HepG2 (cell line): ENCODE results near the gene ANKAR. TPM values are rescaled to one million over a fixed set of nuclear protein-coding genes. Genes with fewer than 3 reads are reported as not detected.

Experiments
- ATAC-seq: fragments of 200-7000 bp; cut with Tn5 transposase; 3 replicates; pipeline ENCODE4 v1.9.1; 2020; ENCODE audit warnings: mild to moderate bottlenecking, moderate library complexity
- BruUV-seq: library from RNA; stranded (reverse); fragments of 400-500 nt; replicated peaks from 2 replicates; lab custom pipeline; 2021; lab: Mats Ljungman, UMichigan
- CTCF ChIA-PET: fragments of 300-600 bp; formaldehyde crosslinking; extraction: SDS; loops from one replicate; lab custom pipeline; 2021; ENCODE audit warnings: low total read pairs, inconsistent platforms, low intra/inter-chr PET ratio; lab: Yijun Ruan, JAX
- POLR2A ChIA-PET: fragments of 350-600 bp; sonication (Branson Sonifier 250); formaldehyde crosslinking; loops from one replicate; lab custom pipeline; 2020; ENCODE audit warnings: antibody characterized with exemption, inconsistent platforms; lab: Yijun Ruan, JAX
- DNase-seq: peaks from one replicate; pipeline ENCODE4 v3.0.0-alpha.2; 2015; ENCODE audit warnings: low spot score
- FAIRE-seq: peaks from 3 replicates; lab custom pipeline; 2011; peaks lifted over from hg19 to GRCh38; lab: Jason Lieb, UNC
- H2AFZ ChIP-seq: one replicate; pipeline ENCODE4 v1.6.1; 2011; ENCODE audit warnings: low read length, inconsistent platforms
- H3K27ac ChIP-seq: fragments of 300-600 bp; 3 replicates; pipeline ENCODE4 v1.8.0; 2011; ENCODE audit warnings: mixed run types, mild to moderate bottlenecking, mixed read lengths, low read length, inconsistent platforms; ENCODE audit not compliant: insufficient read depth; ENCODE audit errors: extremely low read length
- H3K27me3 ChIP-seq, 2 experiments: fragments of 200-600 bp in 1 of 2; 2 replicates in 1 of 2; 3 replicates in 1 of 2; pipeline versions ENCODE4 v1.6.0 to v1.8.0; 2011; ENCODE audit warnings: low read length in 2 of 2, mild to moderate bottlenecking in 2 of 2, moderate library complexity in 2 of 2, inconsistent platforms in 1 of 2; ENCODE audit not compliant: insufficient read depth in 2 of 2, control insufficient read depth in 1 of 2
- H3K36me3 ChIP-seq, 2 experiments: fragments of 200-600 bp in 1 of 2; replicated peaks in 1 of 2; 2 replicates in 1 of 2; 3 replicates in 1 of 2; pipeline versions ENCODE4 v1.5.1 to v1.8.0; 2011; ENCODE audit warnings: low read length in 2 of 2, inconsistent platforms in 1 of 2; ENCODE audit not compliant: insufficient read depth in 2 of 2, control insufficient read depth in 1 of 2
- H3K4me1 ChIP-seq: 2 replicates; pipeline ENCODE4 v1.5.1; 2012; ENCODE audit warnings: low read length, inconsistent platforms; ENCODE audit not compliant: insufficient read depth
- H3K4me2 ChIP-seq: 2 replicates; pipeline ENCODE4 v1.6.0; 2011; ENCODE audit warnings: low read depth, low read length, inconsistent platforms
- H3K4me3 ChIP-seq, 3 experiments: fragments of 200-600 bp in 1 of 3; sonication (generic), shearing (Covaris generic) in 1 of 3; replicated peaks in 1 of 3; 2 replicates each; pipeline ENCODE4 v1.5.1; 2011 to 2016; ENCODE audit warnings: low read length in 3 of 3, inconsistent platforms in 2 of 3, low read depth in 2 of 3, mild to moderate bottlenecking in 2 of 3, control low read depth in 1 of 3, mixed read lengths in 1 of 3; ENCODE audit not compliant: insufficient read depth in 1 of 3
- H3K79me2 ChIP-seq: one replicate; pipeline ENCODE4 v1.6.1; 2011; ENCODE audit warnings: low read length, inconsistent platforms; ENCODE audit not compliant: insufficient read depth
- H3K9ac ChIP-seq: 2 replicates; pipeline ENCODE4 v1.6.0; 2011; ENCODE audit warnings: mild to moderate bottlenecking, low read depth, low read length, inconsistent platforms; ENCODE audit not compliant: insufficient read depth
- H3K9me3 ChIP-seq: 2 replicates; pipeline ENCODE4 v1.5.1; 2012; ENCODE audit warnings: mild to moderate bottlenecking, low read length
- H4K20me1 ChIP-seq: 2 replicates; pipeline ENCODE4 v1.6.0; 2011; ENCODE audit warnings: inconsistent platforms, mild to moderate bottlenecking, low read length, moderate library complexity; ENCODE audit not compliant: insufficient read depth
- AGO1 ChIP-seq: fragments of 200-400 bp; formaldehyde crosslinking; IDR thresholded peaks from 2 replicates; pipeline ENCODE4 v1.6.1; 2017; ENCODE audit warnings: mild to moderate bottlenecking, low read depth, low read length, moderate library complexity; ENCODE audit not compliant: poor library complexity, severe bottlenecking
- CSRNP2 ChIP-seq: sonication (generic); formaldehyde crosslinking; conservative IDR thresholded peaks from 2 replicates; pipeline ENCODE4 v1.8.0; 2022; ENCODE audit warnings: low read depth, missing genetic modification reagents
- NFIC ChIP-seq: IDR thresholded peaks from 2 replicates; pipeline ENCODE4 v1.6.1; 2012; ENCODE audit warnings: mild to moderate bottlenecking, low read length, inconsistent platforms
- ZNF10 ChIP-seq: sonication (generic); formaldehyde crosslinking; IDR thresholded peaks from 2 replicates; pipeline ENCODE4 v1.4.0; 2020; ENCODE audit warnings: mild to moderate bottlenecking, low read depth, missing genetic modification reagents, borderline replicate concordance
- ZNF296 ChIP-seq: sonication (generic); formaldehyde crosslinking; conservative IDR thresholded peaks from 2 replicates; pipeline ENCODE4 v1.5.0; 2020; ENCODE audit warnings: mild to moderate bottlenecking, missing genetic modification reagents
- ZNF788 ChIP-seq: sonication (generic); formaldehyde crosslinking; IDR thresholded peaks from 2 replicates; pipeline ENCODE4 v1.5.0; 2020; ENCODE audit warnings: mild to moderate bottlenecking, missing genetic modification reagents, borderline replicate concordance
- WGBS: methylation state at CpG from one replicate; pipeline ENCODE4 v1.1.6; 2017; ENCODE audit warnings: low lambda C conversion rate; 5-methylcytosine and 5-hydroxymethylcytosine counted together
- in situ Hi-C: cut with HindIII; loops from 2 replicates; pipeline ENCODE4 v1.10.0; 2017; ENCODE audit warnings: low pct_unique_long_range_greater_than_20kb; ENCODE audit not compliant: extremely low pct_ligation_motif_present
- intact Hi-C: fragments of 100-400 bp; cut with micrococcal nuclease; formaldehyde crosslinking; loops from one replicate; pipeline ENCODE4 v1.10.0; 2022; ENCODE audit not compliant: unreplicated experiment
- polyA plus RNA-seq, 8 experiments: library from polyadenylated mRNA; depleted of rRNA in 3 of 8; stranded (reverse) in 7 of 8; unstranded in 1 of 8; fragments of >200 nt; fragmentation: Illumina TruSeq in 4 of 8; extraction: Trizol in 4 of 8; gene quantifications; 2 replicates each; pipeline versions ENCODE4 v1.2.1 to v1.2.3, GENCODE V29; 2011 to 2016; ENCODE audit warnings: low read depth in 4 of 8, missing spikeins in 1 of 8, mixed read lengths in 1 of 8; ENCODE audit not compliant: insufficient read depth in 1 of 8
- total RNA-seq, 5 experiments: library from RNA; depleted of rRNA; stranded (reverse); fragments of >200 nt; fragmentation: Illumina TruSeq; extraction: Trizol; gene quantifications; 2 replicates each; pipeline ENCODE4 v1.2.3, GENCODE V29; 2016; ENCODE audit warnings: low read depth in 1 of 5

Gene ANKAR
- total and polyA plus RNA-seq, 2 of the 13 experiments (the other 11 are each of a cell fraction or from before 2014, with no cell fraction given) = 3.6 to 5.0 TPM

DNA sequence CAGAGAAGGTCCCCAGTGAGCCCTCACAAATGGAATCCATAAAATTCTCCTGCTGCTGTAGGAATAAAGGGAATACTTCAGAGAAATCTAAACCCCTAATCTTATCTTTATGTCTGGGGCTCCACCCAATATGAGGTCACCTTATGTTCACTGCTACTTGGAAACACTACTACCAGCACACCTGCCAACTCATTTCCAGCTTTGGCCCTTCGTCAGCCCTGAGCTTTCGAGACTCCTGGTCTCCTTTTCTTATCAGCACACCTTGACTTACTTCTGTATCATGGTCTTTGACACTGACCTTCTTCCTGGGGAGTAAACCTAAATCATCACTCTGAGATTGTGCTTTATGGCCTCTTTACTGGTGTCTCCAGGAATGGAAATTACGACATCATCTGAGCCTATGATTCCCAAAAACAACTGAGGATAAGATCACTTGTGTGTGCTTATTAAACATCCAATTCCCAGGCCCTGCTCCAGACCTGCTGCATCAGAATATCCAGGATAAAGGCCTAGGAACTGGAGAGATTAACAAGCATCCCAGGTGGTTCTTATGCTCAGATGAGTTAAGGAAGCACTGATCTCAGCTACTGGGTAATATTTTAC lies 35.4 kb upstream of the ANKAR start (continued):
- no peak for TF ChIP-seq CSRNP2
- TF ChIP-seq ZNF10 = no peak

DNA sequence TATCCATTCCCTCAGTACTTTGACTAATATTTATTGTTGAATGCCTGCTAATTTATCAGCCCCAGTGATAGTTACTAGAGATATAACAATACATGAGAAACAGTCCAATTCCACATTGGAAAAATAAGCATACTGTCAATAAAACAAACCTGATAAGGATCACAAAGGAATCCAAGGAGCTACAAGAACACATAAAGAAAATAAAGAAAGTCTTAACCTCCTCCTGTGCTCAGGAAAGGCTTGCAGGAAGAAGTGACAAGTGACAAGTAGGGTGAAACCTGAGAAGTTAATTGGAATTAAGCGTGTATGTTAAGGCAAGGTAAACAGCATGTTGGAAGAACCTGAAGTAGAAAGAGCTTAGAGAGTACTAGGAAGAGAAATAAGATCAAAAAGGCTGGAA lies 33.5 kb upstream of the ANKAR start:
- no peaks in the 10 kb centered on the region for H3K27me3 ChIP-seq
- H3K4me3 ChIP-seq = no peak overlapping the region
- CTCF ChIA-PET = no interaction called here
- H4K20me1 ChIP-seq = no peaks in the 10 kb centered on the region
- H3K9me3 ChIP-seq = no peaks in the 10 kb centered on the region
- DNase-seq (no peak), ATAC-seq (no peak), FAIRE-seq (no peak)
- H3K36me3 ChIP-seq = no peaks in the 10 kb centered on the region
- BruUV-seq = no TSS peak
- no peak overlapping the region for H3K4me2 ChIP-seq
- H3K27ac ChIP-seq = no peak overlapping the region
- POLR2A ChIA-PET = no interaction called here
- WGBS = 2% methylated on average over 1 of the region's 1 CpG
- in situ Hi-C loops (no loop called here), intact Hi-C loops (no loop called here)
- H3K4me1 ChIP-seq = no peaks in the 10 kb centered on the region
- TF ChIP-seq ZNF296 (no peak), NFIC (no peak), AGO1 (no peak), ZNF788 (CRISPR knock-in tag) (no peak)
- no peak overlapping the region for H3K9ac ChIP-seq
- H2AFZ ChIP-seq = no peak overlapping the region
- no peaks in the 10 kb centered on the region for H3K79me2 ChIP-seq
